ENCODE results near the gene NUP58. TPM values are rescaled to one million over a fixed set of nuclear protein-coding genes. Genes with fewer than 3 reads are reported as not detected.

NUP58 gene
- total and polyA plus RNA-seq, 10 of the 15 experiments (the other 5 are each of a cell fraction or from before 2014, with no cell fraction given), result 12.1 to 78.0 (median 48.9) TPM

GRCh38 chr13:25302121-25302520, 696 bp downstream of the NUP58 start:
- no peak overlapping the region for H2AFZ ChIP-seq (ENCODE audit: control insufficient read depth, low read depth, low read length)
- ChIA-PET POLR2A (interaction anchor here (0.7 to 1.6 kb wide), 4 partner anchors 15 to 121 kb away, joined by 3 to 5 read pairs (median 3); partner anchors contain the start of gene MTMR6), RAD21 (ENCODE audit: unreplicated experiment) (no interaction called here), CTCF (interaction anchor here (1.3 to 4.2 kb wide), 3 partner anchors 15 to 188 kb away, joined by 3 to 14 read pairs (median 4); partner anchors contain the start of gene MTMR6), SMC1A (ENCODE audit: uncharacterized antibody, unreplicated experiment) (interaction anchor here (1.9 kb wide), 1 partner anchor 22 kb away, joined by 4 read pairs; no protein-coding TSS in a partner anchor)
- no peaks in the 10 kb centered on the region; the same call in 2 of the 3 replicates for H3K9me3 ChIP-seq (replicated peaks; ENCODE audit: control insufficient read depth, insufficient read depth, low read length)
- H3K4me3 ChIP-seq, result peak overlapping the region; percentile 91
- peak overlapping the region; percentile 89 for H3K4me2 ChIP-seq (ENCODE audit: control insufficient read depth, insufficient read depth)
- peaks cover 51% of the 10 kb centered on the region for H3K79me2 ChIP-seq (ENCODE audit: control insufficient read depth, insufficient read depth, low read length)
- in situ Hi-C loops (cut with MboI), result no loop called here
- under 1% methylated on average over 7 of the region's 7 CpGs for WGBS (ENCODE audit: insufficient coverage, insufficient replicate concordance, low lambda C conversion rate, missing lambda C conversion rate)
- no peaks in the 10 kb centered on the region for H3K27me3 ChIP-seq (replicated peaks in 1 of 2; ENCODE audit: control insufficient read depth in 2 of 2, insufficient read depth in 2 of 2, low read length in 1 of 2)
- no peaks in the 10 kb centered on the region for H3K4me1 ChIP-seq (ENCODE audit: control insufficient read depth, insufficient read depth, low read length)
- H3K27ac ChIP-seq (ENCODE audit: control insufficient read depth, insufficient read depth), result peak overlapping the region; percentile 78
- TF ChIP-seq RUNX3 (IDR thresholded peaks at IDR 0.05; ENCODE audit: low read length) (peak; percentile 31; the same call in 1 of the 2 replicates), SP1 (IDR thresholded peaks at IDR 0.05; ENCODE audit: low read depth, low read length) (no peak)
- intact Hi-C loops (cut with micrococcal nuclease; ENCODE audit: unreplicated experiment), result no loop called here
- no peak for FAIRE-seq
- no peak for ATAC-seq
- H4K20me1 ChIP-seq (ENCODE audit: control insufficient read depth, insufficient read depth), result no peaks in the 10 kb centered on the region
- TSS peak; percentile 71 for BruUV-seq (replicated peaks)
- DNase-seq (ENCODE audit: low read depth, low spot score), result no peak
- peaks cover 0 to 9% of the 10 kb centered on the region in 2 experiments; a peak in 2 of 4 replicates for H3K36me3 ChIP-seq (ENCODE audit: control insufficient read depth in 2 of 2, insufficient read depth in 2 of 2, low read length in 1 of 2)
- peak overlapping the region; percentile 93 for H3K9ac ChIP-seq (ENCODE audit: control insufficient read depth, insufficient read depth, low read length)

- FAIRE-seq, result no peak
- in situ Hi-C loops (cut with MboI), result no loop called here
- Histone ChIP-seq H3K79me2 (ENCODE audit: control insufficient read depth, insufficient read depth, low read length) (peaks cover 51% of the 10 kb centered on the region), H2AFZ (ENCODE audit: control insufficient read depth, low read depth, low read length) (no peak overlapping the region), H3K4me1 (ENCODE audit: control insufficient read depth, insufficient read depth, low read length) (no peaks in the 10 kb centered on the region), H3K36me3 (ENCODE audit: control insufficient read depth in 2 of 2, insufficient read depth in 2 of 2, low read length in 1 of 2) (peaks cover 4 to 26% of the 10 kb centered on the region in 2 experiments), H3K4me2 (ENCODE audit: control insufficient read depth, insufficient read depth) (peak overlapping the region; percentile 29; the same call in 1 of the 2 replicates), H3K9ac (ENCODE audit: control insufficient read depth, insufficient read depth, low read length) (no peak overlapping the region), H3K27me3 (replicated peaks in 1 of 2; ENCODE audit: control insufficient read depth in 2 of 2, insufficient read depth in 2 of 2, low read length in 1 of 2) (no peaks in the 10 kb centered on the region), H4K20me1 (ENCODE audit: control insufficient read depth, insufficient read depth) (no peaks in the 10 kb centered on the region), H3K9me3 (replicated peaks; ENCODE audit: control insufficient read depth, insufficient read depth, low read length) (no peaks in the 10 kb centered on the region), H3K4me3 (no peak overlapping the region; the same call in 1 of the 2 replicates), H3K27ac (ENCODE audit: control insufficient read depth, insufficient read depth) (no peak overlapping the region)
- DNase-seq (ENCODE audit: low read depth, low spot score), result no peak
- ATAC-seq, result no peak
- no peak for TF ChIP-seq ZNF274 (IDR thresholded peaks at IDR 0.05; ENCODE audit: insufficient read depth, insufficient read length)
- peak; percentile 75 for TF ChIP-seq PKNOX1 (IDR thresholded peaks at IDR 0.05)
- 92% methylated on average over 7 of the region's 7 CpGs for WGBS (ENCODE audit: insufficient coverage, insufficient replicate concordance, low lambda C conversion rate, missing lambda C conversion rate)
- SMC1A ChIA-PET (ENCODE audit: uncharacterized antibody, unreplicated experiment), result no interaction called here
- intact Hi-C loops (cut with micrococcal nuclease; ENCODE audit: unreplicated experiment), result no loop called here
- RAD21 ChIA-PET (ENCODE audit: unreplicated experiment), result no interaction called here
- POLR2A ChIA-PET, result interaction anchor here (0.6 kb wide), 1 partner anchor 940 kb away, joined by 4 read pairs; no protein-coding TSS in a partner anchor
- no TSS peak for BruUV-seq (replicated peaks)
- CTCF ChIA-PET, result no interaction called here
These were observed 5.4 kb downstream of the NUP58 start for GRCh38 chr13:25306671-25307464.

Measured in GM12878 (cell line).